CD14-positive monocyte (primary cell): ENCODE data around the gene DUSP3. TPM values are rescaled to one million over a fixed set of nuclear protein-coding genes. Genes with fewer than 3 reads are reported as not detected.

Experiments
- DNase-seq, 3 donors: peaks; one replicate each; pipeline ENCODE4 v3.0.0-alpha.2; 2011 to 2022
- H2AFZ ChIP-seq: 2 replicates; pipeline ENCODE4 v1.6.0; 2012; ENCODE audit warnings: mild to moderate bottlenecking, low read depth, low read length, inconsistent platforms; ENCODE audit not compliant: insufficient read depth, poor library complexity, severe bottlenecking
- H3K27ac ChIP-seq, 2 donors: 1 replicate in 1 of 2; 2 replicates in 1 of 2; pipeline ENCODE4 v1.5.1; 2012 to 2013; ENCODE audit warnings: low read length in 2 of 2, control low read depth in 1 of 2, inconsistent platforms in 1 of 2, low read depth in 1 of 2, mild to moderate bottlenecking in 1 of 2
- H3K27me3 ChIP-seq, 2 donors: one replicate each; pipeline versions ENCODE4 v1.6.0 to v1.6.1; 2011 to 2013; ENCODE audit warnings: low read length in 2 of 2; ENCODE audit not compliant: control insufficient read depth in 2 of 2, insufficient read depth in 2 of 2
- H3K36me3 ChIP-seq, 2 donors: replicated peaks in 1 of 2; 1 replicate in 1 of 2; 2 replicates in 1 of 2; pipeline versions ENCODE4 v1.5.1 to v1.6.1; 2012 to 2013; ENCODE audit warnings: low read length in 2 of 2, control low read depth in 1 of 2, inconsistent platforms in 1 of 2, mild to moderate bottlenecking in 1 of 2; ENCODE audit not compliant: insufficient read depth in 2 of 2, control insufficient read depth in 1 of 2
- H3K4me1 ChIP-seq, 2 donors: 1 replicate in 1 of 2; 2 replicates in 1 of 2; pipeline versions ENCODE4 v1.5.1 to v1.6.1; 2012 to 2013; ENCODE audit warnings: low read length in 2 of 2, control low read depth in 1 of 2, inconsistent platforms in 1 of 2, mild to moderate bottlenecking in 1 of 2, moderate library complexity in 1 of 2; ENCODE audit not compliant: insufficient read depth in 2 of 2, control insufficient read depth in 1 of 2
- H3K4me2 ChIP-seq: replicated peaks from 2 replicates; pipeline ENCODE3; 2012; ENCODE audit warnings: low read length, moderate library complexity, mild to moderate bottlenecking; ENCODE audit not compliant: poor library complexity, severe bottlenecking; ENCODE audit errors: extremely low read depth
- H3K4me3 ChIP-seq, 3 experiments: fragments of 200-600 bp in 1 of 3; sonication (generic) in 1 of 3; replicated peaks in 1 of 3; 1 replicate in 2 of 3; 2 replicates in 1 of 3; pipeline ENCODE4 v1.5.1; 2011 to 2013; ENCODE audit warnings: low read length in 3 of 3, mild to moderate bottlenecking in 3 of 3, control low read depth in 2 of 3, low read depth in 2 of 3, inconsistent platforms in 1 of 3, moderate library complexity in 1 of 3
- H3K79me2 ChIP-seq: 2 replicates; pipeline ENCODE4 v1.6.0; 2012; ENCODE audit warnings: mild to moderate bottlenecking, control low read depth, inconsistent platforms, low read length, moderate library complexity; ENCODE audit not compliant: insufficient read depth
- H3K9ac ChIP-seq: 2 replicates; pipeline ENCODE4 v1.6.0; 2017; ENCODE audit warnings: low read length, mild to moderate bottlenecking; ENCODE audit not compliant: insufficient read depth, poor library complexity, severe bottlenecking
- H3K9me3 ChIP-seq, 2 donors: replicated peaks in 1 of 2; 1 replicate in 1 of 2; 2 replicates in 1 of 2; pipeline versions ENCODE4 v1.5.1 to v1.6.1; 2012 to 2013; ENCODE audit warnings: low read length in 2 of 2, control low read depth in 1 of 2; ENCODE audit not compliant: control insufficient read depth in 1 of 2, insufficient read depth in 1 of 2
- H4K20me1 ChIP-seq: 2 replicates; pipeline ENCODE4 v1.6.0; 2012; ENCODE audit warnings: mild to moderate bottlenecking, low read length, control low read depth, moderate library complexity; ENCODE audit not compliant: insufficient read depth
- H3K27ac Mint-ChIP-seq, 7 donors: one replicate each; pipeline ENCODE4 v1.8.0; 2020; ENCODE audit warnings: mild to moderate bottlenecking in 7 of 7, mixed read lengths in 7 of 7, moderate library complexity in 6 of 7, inconsistent platforms in 2 of 7
- H3K27me3 Mint-ChIP-seq, 3 donors: one replicate each; pipeline ENCODE4 v1.8.0; 2021 to 2022; ENCODE audit warnings: low read depth in 3 of 3, mild to moderate bottlenecking in 3 of 3, mixed read lengths in 3 of 3, moderate library complexity in 3 of 3, inconsistent platforms in 1 of 3
- H3K36me3 Mint-ChIP-seq, 2 donors: one replicate each; pipeline ENCODE4 v1.8.0; 2020; ENCODE audit warnings: mixed read lengths in 2 of 2, inconsistent platforms in 1 of 2, mild to moderate bottlenecking in 1 of 2
- H3K4me1 Mint-ChIP-seq: one replicate; pipeline ENCODE4 v1.8.0; 2020; ENCODE audit warnings: mild to moderate bottlenecking, mixed read lengths
- H3K4me3 Mint-ChIP-seq, 2 donors: one replicate each; pipeline ENCODE4 v1.8.0; 2020; ENCODE audit warnings: mild to moderate bottlenecking in 2 of 2, mixed read lengths in 2 of 2, moderate library complexity in 1 of 2
- H3K9me3 Mint-ChIP-seq, 7 donors: one replicate each; pipeline ENCODE4 v1.8.0; 2020 to 2022; ENCODE audit warnings: mixed read lengths in 7 of 7, mild to moderate bottlenecking in 6 of 7, moderate library complexity in 6 of 7, inconsistent platforms in 2 of 7
- CTCF ChIP-seq: fragments of 200-600 bp; IDR thresholded peaks from one replicate; pipeline ENCODE4 v1.8.0; 2022; ENCODE audit warnings: antibody characterized with exemption, mild to moderate bottlenecking
- WGBS: methylation state at CpG from one replicate; pipeline ENCODE4 v1.1.5; 2013; ENCODE audit warnings: missing lambda C conversion rate; ENCODE audit not compliant: insufficient coverage; 5-methylcytosine and 5-hydroxymethylcytosine counted together
- intact Hi-C, 2 donors: fragments of 100-400 bp; cut with micrococcal nuclease; formaldehyde crosslinking; loops; one replicate each; pipeline versions ENCODE4 v1.15.0 to v1.15.1; 2023
- polyA plus RNA-seq, 3 donors: library from polyadenylated mRNA; depleted of rRNA in 1 of 3; unstranded in 2 of 3; stranded (reverse) in 1 of 3; fragments of 300-500 nt in 2 of 3; fragments of >200 nt in 1 of 3; fragmentation: Illumina TruSeq in 2 of 3; gene quantifications; 1 replicate in 2 of 3; 2 replicates in 1 of 3; pipeline ENCODE4 v1.2.3, GENCODE V29; 2012 to 2021

DUSP3 gene
- polyA plus RNA-seq, 3 donors = 36.7 to 78.5 (median 58.9) TPM

- Mint-ChIP-seq H3K4me1 (peaks cover 21% of the 10 kb centered on the region), H3K27ac (peak overlapping the region in 1 of 7 donors; percentile 55), H3K9me3 (peaks cover 0 to 7% (median 0%) of the 10 kb centered on the region in 7 donors), H3K4me3 (no peak overlapping the region), H3K36me3 (no peaks in the 10 kb centered on the region), H3K27me3 (peaks cover 0 to 2% (median 2%) of the 10 kb centered on the region in 3 donors)
- Histone ChIP-seq H3K9ac (no peak overlapping the region), H3K4me1 (peaks cover 16 to 21% of the 10 kb centered on the region in 2 donors), H3K9me3 (no peaks in the 10 kb centered on the region), H3K27me3 (no peaks in the 10 kb centered on the region), H3K4me3 (no peak overlapping the region), H3K79me2 (no peaks in the 10 kb centered on the region), H3K36me3 (no peaks in the 10 kb centered on the region), H2AFZ (no peak overlapping the region), H4K20me1 (no peaks in the 10 kb centered on the region), H3K27ac (no peak overlapping the region), H3K4me2 (no peak overlapping the region)
- intact Hi-C loops = no loop called here
- WGBS = 100% methylated on average over 2 of the region's 3 CpGs
- no peak for TF ChIP-seq CTCF
- DNase-seq = no peak
Measured at GRCh38 chr17:43722269-43722619, 56.5 kb downstream of the DUSP3 start.

GRCh38 chr17:43721537-43722268, 57.1 kb downstream of the DUSP3 start:
- H3K9me3 Mint-ChIP-seq = peaks cover 0 to 7% (median 0%) of the 10 kb centered on the region in 7 donors
- intact Hi-C loops = no loop called here
- DNase-seq = peak in 1 of 3 donors; percentile 39
- H3K4me3 Mint-ChIP-seq = peak overlapping the region; percentile 97 to 99
- peak overlapping the region; percentile 85 for H3K4me2 ChIP-seq
- no peaks in the 10 kb centered on the region for H3K9me3 ChIP-seq
- H3K27me3 ChIP-seq = no peaks in the 10 kb centered on the region
- H3K27ac ChIP-seq = no peak overlapping the region
- peaks cover 21% of the 10 kb centered on the region for H3K4me1 Mint-ChIP-seq
- no peaks in the 10 kb centered on the region for H3K79me2 ChIP-seq
- no peaks in the 10 kb centered on the region for H4K20me1 ChIP-seq
- TF ChIP-seq CTCF = no peak
- no peaks in the 10 kb centered on the region for H3K36me3 Mint-ChIP-seq
- peak overlapping the region; percentile 99 for H2AFZ ChIP-seq
- H3K4me3 ChIP-seq = peak overlapping the region in 1 of 3 experiments; percentile 97
- no peak overlapping the region for H3K9ac ChIP-seq
- H3K4me1 ChIP-seq = peaks cover 16 to 21% of the 10 kb centered on the region in 2 donors
- H3K27ac Mint-ChIP-seq = peak overlapping the region in 4 of 7 donors; percentile 51 to 88 (median 62)
- H3K36me3 ChIP-seq = no peaks in the 10 kb centered on the region
- 64% methylated on average over 4 of the region's 4 CpGs for WGBS
- H3K27me3 Mint-ChIP-seq = peaks cover 2 to 3% (median 3%) of the 10 kb centered on the region in 3 donors
